Stimulated activated naive CD8-positive, alpha-beta T cell treated with anti-CD3 and anti-CD28 coated beads, Interleukin-15, amount 100 ng/mL, for 72 hours (primary cell): Measurements from ENCODE around the gene MSN.
A peak's percentile ranks its signal among the peaks of the same experiment; 100 is the strongest.
"Not testable (repeated sequence)": the region's sequence is repeated elsewhere in the genome, so short reads cannot be mapped to it uniquely, and the experiment has no call there.

Experiments
- ATAC-seq: fragments of 150-1000 bp; cut with Tn5 transposase; 2 replicates; pipeline ENCODE4 v1.10.0; 2021; ENCODE audit warnings: mild to moderate bottlenecking, moderate library complexity
- DNase-seq, 2 donors: peaks; one replicate each; pipeline ENCODE4 v3.0.0; 2021 to 2022
- H3K27ac Mint-ChIP-seq, 2 donors: one replicate each; pipeline ENCODE4 v1.8.0; 2022; ENCODE audit warnings: mild to moderate bottlenecking in 2 of 2, mixed read lengths in 2 of 2, moderate library complexity in 2 of 2
- H3K27me3 Mint-ChIP-seq: one replicate; pipeline ENCODE4 v1.8.0; 2022; ENCODE audit warnings: mixed read lengths
- H3K4me1 Mint-ChIP-seq: one replicate; pipeline ENCODE4 v1.8.0; 2022; ENCODE audit warnings: mild to moderate bottlenecking, mixed read lengths
- H3K4me3 Mint-ChIP-seq, 2 donors: one replicate each; pipeline ENCODE4 v1.8.0; 2022; ENCODE audit warnings: mild to moderate bottlenecking in 2 of 2, mixed read lengths in 2 of 2, moderate library complexity in 1 of 2
- H3K9me3 Mint-ChIP-seq, 2 donors: one replicate each; pipeline ENCODE4 v1.8.0; 2022; ENCODE audit warnings: mixed read lengths in 2 of 2

MSN gene

GRCh38 chrX:65667503-65668376 is at the start of gene MSN:
TSS of gene MSN (plus strand) at chrX:65667654. CDS start at chrX:65667842, 188 bp downstream.
- Mint-ChIP-seq H3K4me1 (peaks cover 29% of the 10 kb centered on the region), H3K4me3 (peak within 1 kb of the TSS; percentile 95 to 98), H3K9me3 (no peaks in the 10 kb centered on the region), H3K27me3 (no peaks in the 10 kb centered on the region), H3K27ac (peak within 1 kb of the TSS; percentile 97 to 98)
- DNase-seq (peak; percentile 73 to 79), ATAC-seq (peak; percentile 78)

DNA sequence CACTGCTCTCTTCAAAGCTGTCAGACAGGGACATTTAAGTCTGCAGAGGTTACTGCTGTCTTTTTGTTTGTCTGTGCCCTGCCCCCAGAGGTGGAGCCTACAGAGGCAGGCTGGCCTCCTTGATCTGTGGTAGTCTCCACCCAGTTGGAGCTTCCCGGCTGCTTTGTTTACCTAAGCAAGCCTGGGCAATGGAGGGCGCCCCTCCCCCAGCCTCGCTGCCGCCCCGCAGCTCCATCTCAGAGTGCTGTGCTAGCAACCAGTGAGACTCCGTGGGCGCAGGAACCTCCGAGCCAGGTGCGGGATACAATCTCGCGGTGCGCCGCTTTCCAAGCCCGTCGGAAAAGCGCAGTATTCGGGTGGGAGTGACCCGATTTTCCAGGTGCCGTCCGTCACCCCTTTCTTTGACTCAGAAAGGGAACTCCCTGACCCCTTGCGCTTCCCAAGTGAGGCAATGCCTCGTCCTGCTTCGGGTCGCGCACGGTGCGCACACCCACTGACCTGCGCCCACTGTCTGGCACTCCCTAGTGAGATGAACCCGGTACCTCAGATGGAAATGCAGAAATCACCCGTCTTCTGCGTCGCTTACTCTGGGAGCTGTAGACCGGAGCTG is 47.3 kb upstream of the MSN start:
- H3K4me1 Mint-ChIP-seq, ATAC-seq, H3K4me3 Mint-ChIP-seq, H3K27ac Mint-ChIP-seq, H3K27me3 Mint-ChIP-seq, DNase-seq, H3K9me3 Mint-ChIP-seq: not testable (repeated sequence)

- Mint-ChIP-seq H3K27ac (no peak overlapping the region), H3K4me3 (no peak overlapping the region)
- ATAC-seq: no peak
These were observed 36.7 kb upstream of the MSN start for GRCh38 chrX:65630771-65631170.

GRCh38 chrX:65633826-65634225 is 33.6 kb upstream of the MSN start:
- DNase-seq (no peak), ATAC-seq (no peak)
- no peak overlapping the region for H3K27ac Mint-ChIP-seq
- no peaks in the 10 kb centered on the region for H3K9me3 Mint-ChIP-seq
- H3K4me1 Mint-ChIP-seq: no peaks in the 10 kb centered on the region
- no peak overlapping the region for H3K4me3 Mint-ChIP-seq
- no peaks in the 10 kb centered on the region for H3K27me3 Mint-ChIP-seq

More at GRCh38 chrX:65630771-65631170, 36.7 kb upstream of the MSN start:
- Mint-ChIP-seq H3K9me3 (peaks cover 0 to 7% of the 10 kb centered on the region in 2 donors), H3K4me1 (no peaks in the 10 kb centered on the region), H3K27me3 (no peaks in the 10 kb centered on the region)
- no peak for DNase-seq

DNA sequence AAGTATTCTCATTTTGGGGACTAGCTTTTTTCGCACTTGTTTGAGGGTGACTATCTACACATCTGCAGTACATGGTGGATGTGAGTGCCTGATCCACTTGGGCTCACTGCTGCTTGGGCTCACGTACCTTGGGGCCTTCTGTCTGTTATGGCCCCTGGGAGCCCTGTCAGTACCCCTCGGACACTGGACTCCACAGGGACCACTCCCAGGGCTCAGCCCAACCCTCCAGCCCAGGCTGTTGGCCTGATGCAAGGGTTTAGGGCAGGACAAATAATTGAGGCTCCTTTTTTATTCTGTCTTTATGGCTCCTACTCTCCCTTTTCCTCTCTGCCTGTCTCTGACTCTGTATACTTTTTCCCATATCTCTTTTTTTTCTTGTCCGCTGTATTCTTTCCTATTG is 32.7 kb upstream of the MSN start:
- no peak overlapping the region for H3K4me3 Mint-ChIP-seq
- H3K9me3 Mint-ChIP-seq: no peaks in the 10 kb centered on the region
- DNase-seq (no peak), ATAC-seq (no peak)
- H3K27me3 Mint-ChIP-seq: no peaks in the 10 kb centered on the region
- H3K4me1 Mint-ChIP-seq: no peaks in the 10 kb centered on the region
- H3K27ac Mint-ChIP-seq: no peak overlapping the region

GRCh38 chrX:65635378-65635777 is 32.1 kb upstream of the MSN start:
- ATAC-seq: no peak
- no peak for DNase-seq
- Mint-ChIP-seq H3K4me1 (no peaks in the 10 kb centered on the region), H3K27ac (no peak overlapping the region), H3K27me3 (no peaks in the 10 kb centered on the region), H3K4me3 (no peak overlapping the region), H3K9me3 (no peaks in the 10 kb centered on the region)

DNA sequence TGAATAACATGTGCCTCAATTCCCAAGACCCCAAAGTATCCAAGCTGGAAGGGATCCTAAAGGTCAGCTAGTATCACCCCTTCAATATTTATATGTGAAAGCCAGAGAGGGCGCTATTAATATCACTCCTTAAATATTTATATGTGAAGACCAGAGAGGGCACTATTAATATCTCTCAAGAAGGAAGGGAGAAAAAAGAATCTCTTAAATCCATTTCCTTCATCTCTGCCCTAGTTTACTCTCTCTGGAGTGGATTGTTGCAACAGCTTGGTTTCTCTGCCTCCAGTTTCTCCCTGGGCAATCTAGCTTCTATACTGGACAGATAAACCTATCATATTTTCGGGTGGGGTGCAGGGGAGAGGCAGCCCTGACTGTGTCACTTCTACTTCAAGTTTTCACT is 31.6 kb upstream of the MSN start:
- DNase-seq (no peak), ATAC-seq (no peak)
- Mint-ChIP-seq H3K4me1 (no peaks in the 10 kb centered on the region), H3K4me3 (no peak overlapping the region), H3K27ac (no peak overlapping the region), H3K9me3 (no peaks in the 10 kb centered on the region), H3K27me3 (no peaks in the 10 kb centered on the region)

DNA sequence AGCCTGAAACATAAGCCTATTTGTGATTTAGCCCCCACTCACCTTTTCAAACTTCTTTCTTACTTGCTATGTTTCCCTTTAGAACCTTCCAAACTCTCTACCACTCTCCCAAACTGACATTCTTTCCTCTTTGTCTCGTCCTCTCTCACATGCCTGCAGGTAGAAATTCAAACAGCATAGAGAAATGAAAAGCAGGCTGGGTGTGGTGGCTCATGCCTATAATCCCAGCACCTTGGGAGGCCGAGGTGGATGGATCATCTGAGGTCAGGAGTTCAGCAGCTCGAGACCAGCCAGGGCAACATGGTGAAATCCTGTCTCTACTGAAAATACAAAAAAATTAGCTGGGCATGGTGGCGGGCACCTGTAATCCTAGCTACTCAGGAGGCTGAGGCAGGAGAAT is 31.2 kb upstream of the MSN start:
- H3K4me1 Mint-ChIP-seq, H3K27ac Mint-ChIP-seq, H3K9me3 Mint-ChIP-seq, H3K27me3 Mint-ChIP-seq, H3K4me3 Mint-ChIP-seq, ATAC-seq, DNase-seq: not testable (repeated sequence)

DNA sequence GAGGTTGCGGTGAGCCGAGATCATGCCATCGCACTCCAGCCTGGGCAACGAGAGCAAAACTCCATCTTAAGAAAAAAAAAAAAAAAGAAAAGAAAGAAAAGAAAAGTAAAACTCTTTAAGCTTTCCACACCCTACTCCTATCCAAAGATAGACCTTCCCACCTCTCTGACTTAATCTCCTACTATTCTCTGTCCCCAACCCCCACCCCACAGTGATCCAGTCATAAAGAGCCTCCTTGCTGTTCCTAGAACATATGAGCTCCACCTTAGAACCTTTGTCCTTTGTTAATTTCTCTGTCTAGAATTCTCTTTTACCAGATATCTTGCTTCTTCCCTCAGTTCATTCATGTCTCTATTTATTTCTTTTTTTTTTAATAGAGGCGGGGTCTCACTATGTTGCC is 30.1 kb upstream of the MSN start:
- Mint-ChIP-seq H3K4me1 (no peaks in the 10 kb centered on the region), H3K27me3 (no peaks in the 10 kb centered on the region), H3K9me3 (no peaks in the 10 kb centered on the region), H3K27ac (no peak overlapping the region), H3K4me3 (no peak overlapping the region)
- no peak for DNase-seq
- no peak for ATAC-seq

- H3K27ac Mint-ChIP-seq: no peak overlapping the region
- DNase-seq (no peak), ATAC-seq (no peak)
- H3K4me3 Mint-ChIP-seq: no peak overlapping the region
- peaks cover 34% of the 10 kb centered on the region for H3K4me1 Mint-ChIP-seq
- no peaks in the 10 kb centered on the region for H3K27me3 Mint-ChIP-seq
- no peaks in the 10 kb centered on the region for H3K9me3 Mint-ChIP-seq
These were observed 24.5 kb upstream of the MSN start for GRCh38 chrX:65642914-65643491.

DNA sequence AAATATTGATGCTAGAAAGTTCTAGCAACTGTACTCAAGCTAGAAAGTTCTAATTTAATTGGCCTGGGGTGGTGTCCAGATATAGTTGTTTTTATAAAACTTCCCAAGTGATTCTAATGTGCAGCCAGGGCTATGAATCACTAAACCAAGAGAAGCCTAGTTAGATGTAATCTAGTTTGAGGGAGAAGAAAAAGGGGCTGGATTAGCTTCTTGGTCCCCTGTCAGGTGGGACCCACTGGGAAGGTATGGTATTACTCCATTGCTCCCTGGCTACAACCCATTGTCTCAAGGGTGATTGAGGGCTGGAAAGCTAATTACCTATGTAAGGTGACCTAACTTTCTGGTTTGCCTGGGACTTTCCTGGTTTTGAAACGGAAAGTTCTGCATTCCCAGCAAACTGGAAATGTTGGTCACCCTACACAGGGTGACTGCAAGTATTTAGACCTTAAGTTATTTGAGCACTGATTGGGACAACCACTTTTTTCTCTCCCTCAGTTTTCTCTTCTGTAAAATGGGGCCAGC is 23.9 kb upstream of the MSN start:
- no peak for DNase-seq
- no peak overlapping the region for H3K4me3 Mint-ChIP-seq
- ATAC-seq: no peak
- H3K9me3 Mint-ChIP-seq: no peaks in the 10 kb centered on the region
- H3K4me1 Mint-ChIP-seq: peaks cover 34% of the 10 kb centered on the region
- H3K27ac Mint-ChIP-seq: no peak overlapping the region
- H3K27me3 Mint-ChIP-seq: no peaks in the 10 kb centered on the region

DNA sequence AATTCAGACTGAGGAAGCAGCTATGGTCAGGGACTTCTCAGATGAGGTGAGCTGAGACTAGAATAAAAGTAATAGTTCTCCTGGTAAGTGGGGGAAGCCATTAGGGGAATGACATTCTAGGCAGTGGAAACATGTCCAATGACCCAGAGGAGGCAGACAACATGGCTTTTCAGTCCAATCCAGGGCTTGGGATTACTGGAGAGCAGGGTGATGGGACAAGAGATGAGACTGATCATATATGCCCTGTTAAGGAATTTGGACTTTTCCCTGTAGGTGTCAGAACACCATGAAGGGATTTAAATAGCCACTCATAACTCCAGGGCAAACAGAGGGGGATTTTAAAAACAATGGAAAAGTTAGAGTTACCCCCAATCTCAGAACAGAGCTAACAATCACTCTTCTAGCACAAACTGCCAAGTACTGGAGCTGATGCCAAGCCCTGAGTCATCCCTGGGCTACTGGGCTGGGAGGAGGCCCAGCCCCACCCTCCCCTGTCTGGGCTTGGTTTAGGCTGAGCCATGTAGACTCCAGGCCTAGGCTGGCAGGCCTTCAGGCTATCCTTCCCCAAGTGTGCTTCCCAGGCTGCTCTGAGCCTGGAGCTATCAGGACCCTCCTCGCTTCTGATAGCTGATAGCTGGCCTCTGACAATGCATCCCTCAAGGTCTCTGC is 22.7 kb upstream of the MSN start:
- ATAC-seq (peak; percentile 63), DNase-seq (no peak)
- peak overlapping the region in 1 of 2 donors; percentile 69 for H3K27ac Mint-ChIP-seq
- H3K4me3 Mint-ChIP-seq: no peak overlapping the region
- no peaks in the 10 kb centered on the region for H3K27me3 Mint-ChIP-seq
- H3K9me3 Mint-ChIP-seq: no peaks in the 10 kb centered on the region
- H3K4me1 Mint-ChIP-seq: peaks cover 34% of the 10 kb centered on the region

DNA sequence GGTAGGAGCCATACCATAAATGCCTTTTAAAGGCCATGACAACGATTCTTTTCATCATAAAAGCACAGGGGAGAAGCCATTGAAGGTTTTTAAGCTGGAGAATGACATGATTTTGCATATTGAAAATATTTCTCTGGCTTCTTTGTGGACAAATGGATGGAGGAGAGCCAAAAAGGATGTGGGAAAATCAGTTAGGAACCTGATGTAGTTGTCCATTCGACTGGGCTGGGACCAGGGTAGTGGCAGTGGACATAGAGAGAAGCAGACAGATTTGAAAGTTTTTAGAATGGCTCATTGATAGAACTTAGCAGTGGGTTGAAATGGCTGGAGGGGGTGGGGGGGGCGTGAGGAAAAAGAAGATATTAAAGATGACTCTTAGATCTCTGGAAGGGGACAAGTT is 19.7 kb upstream of the MSN start:
- Mint-ChIP-seq H3K27ac (no peak overlapping the region), H3K4me3 (no peak overlapping the region), H3K9me3 (no peaks in the 10 kb centered on the region), H3K27me3 (no peaks in the 10 kb centered on the region), H3K4me1 (peaks cover 33% of the 10 kb centered on the region)
- ATAC-seq: no peak
- no peak for DNase-seq

GRCh38 chrX:65652098-65652497 is 15.4 kb upstream of the MSN start:
- no peak overlapping the region for H3K4me3 Mint-ChIP-seq
- H3K4me1 Mint-ChIP-seq: peaks cover 19% of the 10 kb centered on the region
- ATAC-seq (no peak), DNase-seq (no peak)
- H3K9me3 Mint-ChIP-seq: no peaks in the 10 kb centered on the region
- H3K27me3 Mint-ChIP-seq: no peaks in the 10 kb centered on the region
- H3K27ac Mint-ChIP-seq: no peak overlapping the region

DNA sequence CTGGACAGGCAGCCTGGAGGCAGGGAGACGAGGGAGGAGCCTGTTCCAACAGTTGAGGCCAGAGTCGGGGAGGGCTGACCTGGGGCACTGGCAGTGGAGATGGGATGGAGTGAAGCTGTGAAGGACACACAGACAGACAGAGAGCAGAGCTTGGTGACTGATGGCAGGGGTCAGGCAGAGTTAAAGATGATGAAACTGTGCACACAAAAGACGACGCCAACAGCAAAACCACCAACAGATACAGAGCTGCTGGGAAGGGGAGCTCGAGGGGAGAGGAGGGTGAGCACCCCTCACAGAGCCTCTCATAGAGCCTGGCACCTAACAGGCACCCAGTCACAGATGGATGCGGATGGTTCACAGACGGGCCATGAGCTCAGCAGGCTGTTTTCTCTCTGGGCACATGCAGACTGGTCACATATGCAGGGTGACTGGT is 10.4 kb upstream of the MSN start:
- peaks cover 42% of the 10 kb centered on the region for H3K4me1 Mint-ChIP-seq
- H3K27me3 Mint-ChIP-seq, H3K9me3 Mint-ChIP-seq, DNase-seq: not testable (repeated sequence)
- peak; percentile 65 for ATAC-seq
- peak overlapping the region; percentile 90 to 97 for H3K4me3 Mint-ChIP-seq
- H3K27ac Mint-ChIP-seq: peak overlapping the region; percentile 99 to 100
